HEK293 (cell line): ENCODE data around the gene RSPH3.

Source experiments
- CTCF ChIA-PET: fragments of 350-600 bp; formaldehyde crosslinking; extraction: SDS; loops from one replicate; lab custom pipeline; 2021; ENCODE audit warnings: antibody characterized with exemption; lab: Yijun Ruan, JAX
- POLR2A ChIA-PET: fragments of 300-600 bp; formaldehyde crosslinking; extraction: SDS; loops from one replicate; lab custom pipeline; 2020; ENCODE audit warnings: antibody characterized with exemption, inconsistent platforms; lab: Yijun Ruan, JAX
- H3K27ac ChIP-seq: fragments of 200-500 bp; sonication (Bioruptor generic); 2 replicates; pipeline ENCODE4 v1.5.1; 2014; ENCODE audit warnings: low read depth, low read length, control low read depth, inconsistent platforms; ENCODE audit errors: extremely low read depth
- H3K36me3 ChIP-seq, 2 experiments: fragments of 200-500 bp in 1 of 2; sonication (Bioruptor generic) in 1 of 2; 1 replicate in 1 of 2; 2 replicates in 1 of 2; pipeline ENCODE4 v1.5.1; 2014 to 2017; ENCODE audit warnings: inconsistent platforms in 2 of 2, low read length in 2 of 2; ENCODE audit not compliant: control insufficient read depth in 2 of 2, insufficient read depth in 1 of 2
- H3K4me1 ChIP-seq: fragments of 200-500 bp; sonication (Bioruptor generic); 2 replicates; pipeline ENCODE4 v1.5.1; 2014; ENCODE audit warnings: mild to moderate bottlenecking, low read length, inconsistent platforms; ENCODE audit not compliant: control insufficient read depth, insufficient read depth
- H3K4me3 ChIP-seq: 2 replicates; pipeline ENCODE4 v1.5.1; 2011; ENCODE audit warnings: low read depth, mild to moderate bottlenecking, control low read depth, low read length, moderate library complexity
- H3K9me3 ChIP-seq: fragments of 200-500 bp; sonication (Bioruptor generic); 2 replicates; pipeline ENCODE4 v1.5.1; 2014; ENCODE audit warnings: low read depth, low read length, inconsistent platforms; ENCODE audit not compliant: control insufficient read depth, insufficient read depth
- FEZF1 ChIP-seq: fragments of 450-650 bp; formaldehyde crosslinking; IDR thresholded peaks from 2 replicates; pipeline ENCODE4 v1.5.1; 2016; ENCODE audit warnings: missing biosample characterization, missing genetic modification characterization
- GLIS2 ChIP-seq: fragments of 450-650 bp; formaldehyde crosslinking; IDR thresholded peaks from 2 replicates; pipeline ENCODE4 v1.5.1; 2016; ENCODE audit warnings: missing biosample characterization, missing genetic modification characterization
- HOXA7 ChIP-seq: sonication (generic); formaldehyde crosslinking; IDR thresholded peaks from 2 replicates; pipeline ENCODE4 v1.8.1; 2022; ENCODE audit warnings: missing genetic modification reagents, borderline replicate concordance
- HOXD13 ChIP-seq: sonication (generic); formaldehyde crosslinking; IDR thresholded peaks from 2 replicates; pipeline ENCODE4 v1.8.0; 2022; ENCODE audit warnings: missing genetic modification reagents, borderline replicate concordance
- MZF1 ChIP-seq: fragments of 450-650 bp; formaldehyde crosslinking; IDR thresholded peaks from 2 replicates; pipeline ENCODE4 v1.5.1; 2017; ENCODE audit warnings: missing biosample characterization, missing genetic modification characterization, borderline replicate concordance
- OVOL3 ChIP-seq: fragments of 450-650 bp; formaldehyde crosslinking; IDR thresholded peaks from 2 replicates; pipeline ENCODE4 v1.5.1; 2016; ENCODE audit warnings: missing biosample characterization, missing genetic modification characterization
- SALL2 ChIP-seq: fragments of 450-650 bp; formaldehyde crosslinking; IDR thresholded peaks from 2 replicates; pipeline ENCODE4 v1.5.0; 2017; ENCODE audit warnings: missing biosample characterization, mild to moderate bottlenecking, missing genetic modification characterization, borderline replicate concordance
- SP3 ChIP-seq: fragments of 450-650 bp; formaldehyde crosslinking; IDR thresholded peaks from 2 replicates; pipeline ENCODE4 v1.5.1; 2016; ENCODE audit warnings: missing biosample characterization, missing genetic modification characterization
- ZBTB17 ChIP-seq: fragments of 450-650 bp; formaldehyde crosslinking; IDR thresholded peaks from 2 replicates; pipeline ENCODE4 v1.5.1; 2016; ENCODE audit warnings: missing biosample characterization, missing genetic modification characterization
- ZFP3 ChIP-seq: fragments of 450-650 bp; formaldehyde crosslinking; IDR thresholded peaks from 2 replicates; pipeline ENCODE4 v1.5.1; 2016; ENCODE audit warnings: low read depth, missing biosample characterization, missing genetic modification characterization
- ZNF214 ChIP-seq: fragments of 450-650 bp; formaldehyde crosslinking; IDR thresholded peaks from 2 replicates; pipeline ENCODE4 v1.5.1; 2017; ENCODE audit warnings: missing biosample characterization, mild to moderate bottlenecking, missing genetic modification characterization, borderline replicate concordance
- ZNF23 ChIP-seq: fragments of 450-650 bp; formaldehyde crosslinking; IDR thresholded peaks from 2 replicates; pipeline ENCODE4 v1.5.1; 2016; ENCODE audit warnings: missing biosample characterization, missing genetic modification characterization, borderline replicate concordance
- ZNF426 ChIP-seq: fragments of 450-650 bp; formaldehyde crosslinking; IDR thresholded peaks from 2 replicates; pipeline ENCODE4 v1.5.1; 2017; ENCODE audit warnings: missing biosample characterization, missing genetic modification characterization, mild to moderate bottlenecking, inconsistent platforms, moderate library complexity
- ZNF585B ChIP-seq: fragments of 450-650 bp; formaldehyde crosslinking; IDR thresholded peaks from 2 replicates; pipeline ENCODE4 v1.5.1; 2016; ENCODE audit warnings: missing biosample characterization, missing genetic modification characterization
- ZNF747 ChIP-seq: fragments of 450-650 bp; formaldehyde crosslinking; IDR thresholded peaks from 2 replicates; pipeline ENCODE4 v1.5.1; 2016; ENCODE audit warnings: missing biosample characterization, missing genetic modification characterization
- TF ChIP-seq, protein P1 (sequence below): fragments of 450-650 bp; formaldehyde crosslinking; IDR thresholded peaks from 2 replicates; pipeline ENCODE4 v1.5.1; 2016; ENCODE audit warnings: missing biosample characterization, missing genetic modification characterization
- TF ChIP-seq, protein P2 (sequence below): fragments of 450-650 bp; formaldehyde crosslinking; IDR thresholded peaks from 2 replicates; pipeline ENCODE4 v1.5.1; 2016; ENCODE audit warnings: missing biosample characterization, missing genetic modification characterization
- TF ChIP-seq, protein P3 (sequence below): fragments of 450-650 bp; formaldehyde crosslinking; IDR thresholded peaks from 2 replicates; pipeline ENCODE4 v1.5.1; 2016; ENCODE audit warnings: missing biosample characterization, missing genetic modification characterization, low read depth
- TF ChIP-seq, protein P4 (sequence below): fragments of 450-650 bp; formaldehyde crosslinking; IDR thresholded peaks from 2 replicates; pipeline ENCODE4 v1.5.1; 2016; ENCODE audit warnings: missing biosample characterization, missing genetic modification characterization
- TF ChIP-seq, protein P5 (sequence below): fragments of 450-650 bp; formaldehyde crosslinking; IDR thresholded peaks from 2 replicates; pipeline ENCODE4 v1.5.1; 2017; ENCODE audit warnings: missing biosample characterization, missing genetic modification characterization
- TF ChIP-seq, protein P6 (sequence below): fragments of 450-650 bp; IDR thresholded peaks from 2 replicates; pipeline ENCODE4 v1.5.1; 2018; ENCODE audit warnings: missing biosample characterization, missing genetic modification characterization

RSPH3 gene

DNA sequence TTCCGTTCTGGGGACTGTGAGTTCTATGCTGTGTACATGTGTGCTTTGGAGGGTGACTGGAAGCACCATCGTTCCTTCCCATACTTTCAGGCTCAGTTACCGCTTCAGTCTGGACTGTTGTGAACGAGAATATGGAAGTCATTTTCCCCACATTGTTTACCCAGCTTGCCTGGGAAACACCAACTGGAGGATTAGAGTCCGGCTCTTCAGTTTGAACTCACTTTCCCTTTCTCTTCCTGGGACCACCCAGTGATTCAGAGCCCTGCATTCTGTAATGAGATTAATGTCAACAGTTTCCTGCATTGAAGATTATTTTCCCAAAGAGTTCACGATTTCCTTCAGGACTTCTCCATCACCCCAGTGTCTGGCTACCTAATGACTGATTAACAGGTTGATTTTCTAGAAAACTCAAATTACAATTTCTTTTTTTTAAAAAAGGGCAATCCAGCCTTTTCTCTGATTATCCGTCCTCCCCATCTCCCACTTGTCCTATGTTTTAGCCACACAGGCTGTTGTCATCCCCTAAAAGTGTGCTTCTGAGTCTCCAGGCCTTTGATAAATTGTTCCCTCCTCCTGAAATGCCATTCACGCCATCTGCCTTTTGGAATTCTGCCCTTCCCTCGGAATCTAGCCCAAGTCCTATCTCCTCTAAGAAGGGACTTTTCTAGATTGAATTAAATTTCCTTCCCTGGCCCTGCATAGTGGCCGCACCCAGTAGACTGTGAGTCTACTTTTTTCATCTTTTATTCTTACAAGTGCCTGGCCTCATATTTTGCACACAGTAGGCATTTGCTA is 48.1 kb upstream of the RSPH3 start:
- no peaks in the 10 kb centered on the region for H3K9me3 ChIP-seq
- CTCF ChIA-PET: interaction anchor here (0.6 kb wide), 1 partner anchor 297 kb away, joined by 3 read pairs; no protein-coding TSS in a partner anchor
- no peaks in the 10 kb centered on the region for H3K4me1 ChIP-seq
- POLR2A ChIA-PET: no interaction called here
- H3K27ac ChIP-seq: no peak overlapping the region
- H3K4me3 ChIP-seq: no peak overlapping the region
- H3K36me3 ChIP-seq: no peaks in the 10 kb centered on the region
- TF ChIP-seq, protein P1, sequence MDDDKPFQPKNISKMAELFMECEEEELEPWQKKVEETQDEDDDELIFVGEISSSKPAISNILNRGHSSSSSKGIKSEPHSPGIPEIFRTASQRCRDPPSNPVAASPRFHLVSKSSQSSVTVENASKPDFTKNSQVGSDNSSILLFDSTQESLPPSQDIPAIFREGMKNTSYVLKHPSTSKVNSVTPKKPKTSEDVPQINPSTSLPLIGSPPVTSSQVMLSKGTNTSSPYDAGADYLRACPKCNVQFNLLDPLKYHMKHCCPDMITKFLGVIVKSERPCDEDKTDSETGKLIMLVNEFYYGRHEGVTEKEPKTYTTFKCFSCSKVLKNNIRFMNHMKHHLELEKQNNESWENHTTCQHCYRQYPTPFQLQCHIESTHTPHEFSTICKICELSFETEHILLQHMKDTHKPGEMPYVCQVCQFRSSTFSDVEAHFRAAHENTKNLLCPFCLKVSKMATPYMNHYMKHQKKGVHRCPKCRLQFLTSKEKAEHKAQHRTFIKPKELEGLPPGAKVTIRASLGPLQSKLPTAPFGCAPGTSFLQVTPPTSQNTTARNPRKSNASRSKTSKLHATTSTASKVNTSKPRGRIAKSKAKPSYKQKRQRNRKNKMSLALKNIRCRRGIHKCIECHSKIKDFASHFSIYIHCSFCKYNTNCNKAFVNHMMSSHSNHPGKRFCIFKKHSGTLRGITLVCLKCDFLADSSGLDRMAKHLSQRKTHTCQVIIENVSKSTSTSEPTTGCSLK: no peak
- TF ChIP-seq, protein P2, sequence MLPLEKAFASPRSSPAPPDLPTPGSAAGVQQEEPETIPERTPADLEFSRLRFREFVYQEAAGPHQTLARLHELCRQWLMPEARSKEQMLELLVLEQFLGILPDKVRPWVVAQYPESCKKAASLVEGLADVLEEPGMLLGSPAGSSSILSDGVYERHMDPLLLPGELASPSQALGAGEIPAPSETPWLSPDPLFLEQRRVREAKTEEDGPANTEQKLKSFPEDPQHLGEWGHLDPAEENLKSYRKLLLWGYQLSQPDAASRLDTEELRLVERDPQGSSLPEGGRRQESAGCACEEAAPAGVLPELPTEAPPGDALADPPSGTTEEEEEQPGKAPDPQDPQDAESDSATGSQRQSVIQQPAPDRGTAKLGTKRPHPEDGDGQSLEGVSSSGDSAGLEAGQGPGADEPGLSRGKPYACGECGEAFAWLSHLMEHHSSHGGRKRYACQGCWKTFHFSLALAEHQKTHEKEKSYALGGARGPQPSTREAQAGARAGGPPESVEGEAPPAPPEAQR (tag by site-specific recombination): no peak
- no peak for TF ChIP-seq SP3 (tag by site-specific recombination)
- TF ChIP-seq, protein P3, sequence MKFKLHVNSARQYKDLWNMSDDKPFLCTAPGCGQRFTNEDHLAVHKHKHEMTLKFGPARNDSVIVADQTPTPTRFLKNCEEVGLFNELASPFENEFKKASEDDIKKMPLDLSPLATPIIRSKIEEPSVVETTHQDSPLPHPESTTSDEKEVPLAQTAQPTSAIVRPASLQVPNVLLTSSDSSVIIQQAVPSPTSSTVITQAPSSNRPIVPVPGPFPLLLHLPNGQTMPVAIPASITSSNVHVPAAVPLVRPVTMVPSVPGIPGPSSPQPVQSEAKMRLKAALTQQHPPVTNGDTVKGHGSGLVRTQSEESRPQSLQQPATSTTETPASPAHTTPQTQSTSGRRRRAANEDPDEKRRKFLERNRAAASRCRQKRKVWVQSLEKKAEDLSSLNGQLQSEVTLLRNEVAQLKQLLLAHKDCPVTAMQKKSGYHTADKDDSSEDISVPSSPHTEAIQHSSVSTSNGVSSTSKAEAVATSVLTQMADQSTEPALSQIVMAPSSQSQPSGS: no peak
- TF ChIP-seq ZFP3 (tag by site-specific recombination): no peak
- TF ChIP-seq, protein P4, sequence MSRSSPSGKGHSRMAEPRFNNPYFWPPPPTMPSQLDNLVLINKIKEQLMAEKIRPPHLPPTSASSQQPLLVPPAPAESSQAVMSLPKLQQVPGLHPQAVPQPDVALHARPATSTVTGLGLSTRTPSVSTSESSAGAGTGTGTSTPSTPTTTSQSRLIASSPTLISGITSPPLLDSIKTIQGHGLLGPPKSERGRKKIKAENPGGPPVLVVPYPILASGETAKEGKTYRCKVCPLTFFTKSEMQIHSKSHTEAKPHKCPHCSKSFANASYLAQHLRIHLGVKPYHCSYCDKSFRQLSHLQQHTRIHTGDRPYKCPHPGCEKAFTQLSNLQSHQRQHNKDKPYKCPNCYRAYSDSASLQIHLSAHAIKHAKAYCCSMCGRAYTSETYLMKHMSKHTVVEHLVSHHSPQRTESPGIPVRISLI (tag by site-specific recombination): no peak
- no peak for TF ChIP-seq OVOL3
- TF ChIP-seq SALL2 (tag by site-specific recombination): no peak
- TF ChIP-seq HOXA7 (CRISPR knock-in tag): no peak
- TF ChIP-seq ZNF214 (tag by site-specific recombination): no peak
- TF ChIP-seq HOXD13: no peak
- TF ChIP-seq ZNF426: no peak
- no peak for TF ChIP-seq GLIS2 (tag by site-specific recombination)
- TF ChIP-seq MZF1 (tag by site-specific recombination): no peak
- TF ChIP-seq ZNF747 (tag by site-specific recombination): no peak
- TF ChIP-seq ZNF23 (tag by site-specific recombination): no peak
- TF ChIP-seq, protein P5, sequence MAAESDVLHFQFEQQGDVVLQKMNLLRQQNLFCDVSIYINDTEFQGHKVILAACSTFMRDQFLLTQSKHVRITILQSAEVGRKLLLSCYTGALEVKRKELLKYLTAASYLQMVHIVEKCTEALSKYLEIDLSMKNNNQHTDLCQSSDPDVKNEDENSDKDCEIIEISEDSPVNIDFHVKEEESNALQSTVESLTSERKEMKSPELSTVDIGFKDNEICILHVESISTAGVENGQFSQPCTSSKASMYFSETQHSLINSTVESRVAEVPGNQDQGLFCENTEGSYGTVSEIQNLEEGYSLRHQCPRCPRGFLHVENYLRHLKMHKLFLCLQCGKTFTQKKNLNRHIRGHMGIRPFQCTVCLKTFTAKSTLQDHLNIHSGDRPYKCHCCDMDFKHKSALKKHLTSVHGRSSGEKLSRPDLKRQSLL (tag by site-specific recombination): no peak

DNA sequence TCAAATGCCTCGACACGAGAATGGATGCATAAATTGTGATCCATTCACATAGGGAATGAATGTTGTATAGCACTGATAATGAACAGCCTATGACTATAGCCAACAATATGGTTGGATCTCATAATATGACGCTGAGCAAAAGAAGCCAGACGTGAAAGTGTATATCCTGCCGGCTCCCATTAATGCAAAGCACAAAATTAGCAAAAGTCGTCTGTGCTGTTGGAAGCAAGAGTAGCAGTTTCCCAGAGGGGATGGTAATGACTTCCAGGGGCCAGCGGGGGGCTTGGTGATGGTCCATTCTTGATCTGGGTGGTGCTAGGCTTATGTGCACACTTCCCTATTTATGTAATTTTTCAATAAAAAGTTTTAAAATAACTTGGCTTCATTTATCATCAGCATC is 45.8 kb upstream of the RSPH3 start:
- Histone ChIP-seq H3K36me3 (no peaks in the 10 kb centered on the region), H3K27ac (no peak overlapping the region), H3K4me3 (no peak overlapping the region), H3K9me3 (no peaks in the 10 kb centered on the region), H3K4me1 (no peaks in the 10 kb centered on the region)
- ChIA-PET POLR2A (no interaction called here), CTCF (interaction anchor here (0.6 to 5.4 kb wide), 6 partner anchors 8 to 340 kb away, joined by 3 to 68 read pairs (median 4); no protein-coding TSS in a partner anchor)
- TF ChIP-seq, protein P3: no peak
- TF ChIP-seq ZNF585B (tag by site-specific recombination) (no peak), ZBTB17 (tag by site-specific recombination) (no peak), FEZF1 (no peak)
- TF ChIP-seq, protein P6, sequence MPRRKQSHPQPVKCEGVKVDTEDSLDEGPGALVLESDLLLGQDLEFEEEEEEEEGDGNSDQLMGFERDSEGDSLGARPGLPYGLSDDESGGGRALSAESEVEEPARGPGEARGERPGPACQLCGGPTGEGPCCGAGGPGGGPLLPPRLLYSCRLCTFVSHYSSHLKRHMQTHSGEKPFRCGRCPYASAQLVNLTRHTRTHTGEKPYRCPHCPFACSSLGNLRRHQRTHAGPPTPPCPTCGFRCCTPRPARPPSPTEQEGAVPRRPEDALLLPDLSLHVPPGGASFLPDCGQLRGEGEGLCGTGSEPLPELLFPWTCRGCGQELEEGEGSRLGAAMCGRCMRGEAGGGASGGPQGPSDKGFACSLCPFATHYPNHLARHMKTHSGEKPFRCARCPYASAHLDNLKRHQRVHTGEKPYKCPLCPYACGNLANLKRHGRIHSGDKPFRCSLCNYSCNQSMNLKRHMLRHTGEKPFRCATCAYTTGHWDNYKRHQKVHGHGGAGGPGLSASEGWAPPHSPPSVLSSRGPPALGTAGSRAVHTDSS (tag by site-specific recombination): no peak
